ENCODE results near the gene S100A6. TPM values are rescaled to one million over a fixed set of nuclear protein-coding genes. Genes with fewer than 3 reads are reported as not detected.

S100A6 gene
- total and polyA plus RNA-seq, 2 donors, result 322 to 1,706 TPM

GRCh38 chr1:153505576-153505975, 30.2 kb downstream of the S100A6 start:
- Histone ChIP-seq H3K36me3 (ENCODE audit: insufficient read depth) (no peaks in the 10 kb centered on the region), H3K4me3 (ENCODE audit: low read depth, low read length) (no peak overlapping the region), H3K4me1 (ENCODE audit: insufficient read depth) (no peaks in the 10 kb centered on the region), H3K27ac (ENCODE audit: low read depth) (no peak overlapping the region)
- WGBS, result 83% methylated on average over 1 of the region's 1 CpG
- no peak for DNase-seq (ENCODE audit: extremely low spot score)

- no peaks in the 10 kb centered on the region for H3K4me1 ChIP-seq (ENCODE audit: insufficient read depth)
- no peaks in the 10 kb centered on the region for H3K36me3 ChIP-seq (ENCODE audit: insufficient read depth)
- H3K27ac ChIP-seq (ENCODE audit: low read depth), result no peak overlapping the region
- DNase-seq (ENCODE audit: extremely low spot score), result no peak
- H3K4me3 ChIP-seq (ENCODE audit: low read depth, low read length), result no peak overlapping the region
- WGBS, result 84% methylated on average over 3 of the region's 3 CpGs
Observed at GRCh38 chr1:153503766-153504165, 32.0 kb downstream of the S100A6 start.

- DNase-seq (ENCODE audit: extremely low spot score), result no peak
- H3K4me1 ChIP-seq (ENCODE audit: insufficient read depth), result no peaks in the 10 kb centered on the region
- 16% methylated on average over 2 of the region's 2 CpGs for WGBS
- no peak overlapping the region for H3K27ac ChIP-seq (ENCODE audit: low read depth)
- no peaks in the 10 kb centered on the region for H3K36me3 ChIP-seq (ENCODE audit: insufficient read depth)
- H3K4me3 ChIP-seq (ENCODE audit: low read depth, low read length), result no peak overlapping the region
Observed at GRCh38 chr1:153498746-153499145, 37.0 kb downstream of the S100A6 start.

GRCh38 chr1:153495536-153495935, 40.3 kb downstream of the S100A6 start:
- no peak overlapping the region for H3K27ac ChIP-seq (ENCODE audit: low read depth)

GRCh38 chr1:153494976-153495535, 40.7 kb downstream of the S100A6 start:
- DNase-seq (ENCODE audit: extremely low spot score), result no peak
- Histone ChIP-seq H3K27ac (ENCODE audit: low read depth) (no peak overlapping the region), H3K4me1 (ENCODE audit: insufficient read depth) (no peaks in the 10 kb centered on the region), H3K36me3 (ENCODE audit: insufficient read depth) (no peaks in the 10 kb centered on the region), H3K4me3 (ENCODE audit: low read depth, low read length) (no peak overlapping the region)
- WGBS, result 48% methylated on average over 6 of the region's 6 CpGs

More at GRCh38 chr1:153495536-153495935, 40.3 kb downstream of the S100A6 start:
- Histone ChIP-seq H3K4me1 (ENCODE audit: insufficient read depth) (no peaks in the 10 kb centered on the region), H3K4me3 (ENCODE audit: low read depth, low read length) (no peak overlapping the region), H3K36me3 (ENCODE audit: insufficient read depth) (no peaks in the 10 kb centered on the region)
- no peak for DNase-seq (ENCODE audit: extremely low spot score)
- 69% methylated on average over 6 of the region's 6 CpGs for WGBS

GRCh38 chr1:153493343-153493960, 42.3 kb downstream of the S100A6 start:
- no peak overlapping the region for H3K4me3 ChIP-seq (ENCODE audit: low read depth, low read length)
- no peaks in the 10 kb centered on the region for H3K4me1 ChIP-seq (ENCODE audit: insufficient read depth)
- no peak for DNase-seq (ENCODE audit: extremely low spot score)
- peak overlapping the region; percentile 66 for H3K27ac ChIP-seq (ENCODE audit: low read depth)
- 69% methylated on average over 6 of the region's 6 CpGs for WGBS
- H3K36me3 ChIP-seq (ENCODE audit: insufficient read depth), result no peaks in the 10 kb centered on the region

- no peaks in the 10 kb centered on the region for H3K4me1 ChIP-seq (ENCODE audit: insufficient read depth)
- no peak overlapping the region for H3K4me3 ChIP-seq (ENCODE audit: low read depth, low read length)
- DNase-seq (ENCODE audit: extremely low spot score), result no peak
- peak overlapping the region; percentile 53 for H3K27ac ChIP-seq (ENCODE audit: low read depth)
- 25% methylated on average over 12 of the region's 12 CpGs for WGBS
- H3K36me3 ChIP-seq (ENCODE audit: insufficient read depth), result no peaks in the 10 kb centered on the region
Observed at GRCh38 chr1:153490272-153491051, 45.3 kb downstream of the S100A6 start.

GRCh38 chr1:153488731-153489130, 47.1 kb downstream of the S100A6 start:
- Histone ChIP-seq H3K36me3 (ENCODE audit: insufficient read depth) (no peaks in the 10 kb centered on the region), H3K4me1 (ENCODE audit: insufficient read depth) (no peaks in the 10 kb centered on the region), H3K27ac (ENCODE audit: low read depth) (no peak overlapping the region), H3K4me3 (ENCODE audit: low read depth, low read length) (no peak overlapping the region)
- WGBS, result 30% methylated on average over 4 of the region's 4 CpGs
- DNase-seq (ENCODE audit: extremely low spot score), result no peak

GRCh38 chr1:153487707-153488106, 48.1 kb downstream of the S100A6 start:
- WGBS, result 97% methylated on average over 2 of the region's 2 CpGs
- Histone ChIP-seq H3K4me1 (ENCODE audit: insufficient read depth) (no peaks in the 10 kb centered on the region), H3K27ac (ENCODE audit: low read depth) (no peak overlapping the region)

GRCh38 chr1:153485863-153486262, 49.9 kb downstream of the S100A6 start:
- Histone ChIP-seq H3K36me3 (ENCODE audit: insufficient read depth) (no peaks in the 10 kb centered on the region), H3K27ac (ENCODE audit: low read depth) (no peak overlapping the region), H3K4me3 (ENCODE audit: low read depth, low read length) (no peak overlapping the region), H3K4me1 (ENCODE audit: insufficient read depth) (no peaks in the 10 kb centered on the region)
- no peak for DNase-seq (ENCODE audit: extremely low spot score)
- 61% methylated on average over 2 of the region's 2 CpGs for WGBS

More at GRCh38 chr1:153487707-153488106, 48.1 kb downstream of the S100A6 start:
- no peak for DNase-seq (ENCODE audit: extremely low spot score)
- Histone ChIP-seq H3K36me3 (ENCODE audit: insufficient read depth) (no peaks in the 10 kb centered on the region), H3K4me3 (ENCODE audit: low read depth, low read length) (no peak overlapping the region)

Other genes with a start within 250 kb of the S100A6 start
- not detected for gene PGLYRP3, start 223.0 kb downstream of the S100A6 start, total RNA-seq
- gene PGLYRP3, start 223.0 kb downstream of the S100A6 start, polyA plus RNA-seq, result not detected
- gene PGLYRP4, start 187.2 kb downstream of the S100A6 start, total RNA-seq, result not detected
- gene PGLYRP4, start 187.2 kb downstream of the S100A6 start, polyA plus RNA-seq, result 0.10 TPM
- gene S100A9, start 178.1 kb downstream of the S100A6 start, total RNA-seq, result 77.5 TPM
- gene S100A9, start 178.1 kb downstream of the S100A6 start, polyA plus RNA-seq, result 471 TPM
- 5.6 TPM for gene S100A12, start 160.4 kb downstream of the S100A6 start, total RNA-seq
- gene S100A12, start 160.4 kb downstream of the S100A6 start, polyA plus RNA-seq, result 4.3 TPM
- gene S100A8, start 144.9 kb downstream of the S100A6 start, total RNA-seq, result 16.5 TPM
- gene S100A8, start 144.9 kb downstream of the S100A6 start, polyA plus RNA-seq, result 128 TPM
- gene S100A7A, start 119.5 kb downstream of the S100A6 start, total RNA-seq, result not detected
- not detected for gene S100A7A, start 119.5 kb downstream of the S100A6 start, polyA plus RNA-seq
- not detected for gene S100A7, start 75.3 kb downstream of the S100A6 start, total RNA-seq
- gene S100A7, start 75.3 kb downstream of the S100A6 start, polyA plus RNA-seq, result not detected
- not detected for gene S100A5, start 4.9 kb upstream of the S100A6 start, total RNA-seq
- gene S100A5, start 4.9 kb upstream of the S100A6 start, polyA plus RNA-seq, result 0.42 TPM
- 113 TPM for gene S100A4, start 9.8 kb upstream of the S100A6 start, total RNA-seq
- gene S100A4, start 9.8 kb upstream of the S100A6 start, polyA plus RNA-seq, result 440 TPM
- gene S100A3, start 13.3 kb upstream of the S100A6 start, total RNA-seq, result not detected
- 5.2 TPM for gene S100A3, start 13.3 kb upstream of the S100A6 start, polyA plus RNA-seq
- 26.2 TPM for gene S100A2, start 29.9 kb upstream of the S100A6 start, total RNA-seq
- gene S100A2, start 29.9 kb upstream of the S100A6 start, polyA plus RNA-seq, result 91.2 TPM
- 51.3 TPM for gene S100A16, start 77.1 kb upstream of the S100A6 start, total RNA-seq
- 83.8 TPM for gene S100A16, start 77.1 kb upstream of the S100A6 start, polyA plus RNA-seq
- gene S100A14, start 80.3 kb upstream of the S100A6 start, total RNA-seq, result 8.1 TPM
- gene S100A14, start 80.3 kb upstream of the S100A6 start, polyA plus RNA-seq, result 7.1 TPM
- 35.6 TPM for gene S100A13, start 91.5 kb upstream of the S100A6 start, total RNA-seq
- 193 TPM for gene S100A13, start 91.5 kb upstream of the S100A6 start, polyA plus RNA-seq
- gene S100A1, start 92.4 kb upstream of the S100A6 start, total RNA-seq, result not detected
- 3.0 TPM for gene S100A1, start 92.4 kb upstream of the S100A6 start, polyA plus RNA-seq
- gene CHTOP, start 98.1 kb upstream of the S100A6 start, total RNA-seq, result 53.8 TPM
- gene CHTOP, start 98.1 kb upstream of the S100A6 start, polyA plus RNA-seq, result 63.9 TPM
- 36.9 TPM for gene SNAPIN, start 122.7 kb upstream of the S100A6 start, total RNA-seq
- gene SNAPIN, start 122.7 kb upstream of the S100A6 start, polyA plus RNA-seq, result 55.9 TPM
- gene ILF2, start 135.0 kb upstream of the S100A6 start, total RNA-seq, result 132 TPM
- 77.2 TPM for gene ILF2, start 135.0 kb upstream of the S100A6 start, polyA plus RNA-seq
- 9.5 TPM for gene NPR1, start 142.7 kb upstream of the S100A6 start, total RNA-seq
- 31.6 TPM for gene NPR1, start 142.7 kb upstream of the S100A6 start, polyA plus RNA-seq
- gene INTS3, start 192.1 kb upstream of the S100A6 start, total RNA-seq, result 44.0 TPM
- 35.9 TPM for gene INTS3, start 192.1 kb upstream of the S100A6 start, polyA plus RNA-seq
- 20.7 TPM for gene SLC27A3, start 239.4 kb upstream of the S100A6 start, total RNA-seq
- gene SLC27A3, start 239.4 kb upstream of the S100A6 start, polyA plus RNA-seq, result 41.0 TPM